HG02678 (cell line): ENCODE results near the gene ABHD14A.
A peak's percentile ranks its signal among the peaks of the same experiment; 100 is the strongest.

Experiments
- ATAC-seq: cut with Tn5 transposase; IDR thresholded peaks from one replicate; pipeline ENCODE4 v1.9.1; 2021; ENCODE audit warnings: mild to moderate bottlenecking, moderate library complexity; ENCODE audit not compliant: unreplicated experiment

Gene ABHD14A

DNA sequence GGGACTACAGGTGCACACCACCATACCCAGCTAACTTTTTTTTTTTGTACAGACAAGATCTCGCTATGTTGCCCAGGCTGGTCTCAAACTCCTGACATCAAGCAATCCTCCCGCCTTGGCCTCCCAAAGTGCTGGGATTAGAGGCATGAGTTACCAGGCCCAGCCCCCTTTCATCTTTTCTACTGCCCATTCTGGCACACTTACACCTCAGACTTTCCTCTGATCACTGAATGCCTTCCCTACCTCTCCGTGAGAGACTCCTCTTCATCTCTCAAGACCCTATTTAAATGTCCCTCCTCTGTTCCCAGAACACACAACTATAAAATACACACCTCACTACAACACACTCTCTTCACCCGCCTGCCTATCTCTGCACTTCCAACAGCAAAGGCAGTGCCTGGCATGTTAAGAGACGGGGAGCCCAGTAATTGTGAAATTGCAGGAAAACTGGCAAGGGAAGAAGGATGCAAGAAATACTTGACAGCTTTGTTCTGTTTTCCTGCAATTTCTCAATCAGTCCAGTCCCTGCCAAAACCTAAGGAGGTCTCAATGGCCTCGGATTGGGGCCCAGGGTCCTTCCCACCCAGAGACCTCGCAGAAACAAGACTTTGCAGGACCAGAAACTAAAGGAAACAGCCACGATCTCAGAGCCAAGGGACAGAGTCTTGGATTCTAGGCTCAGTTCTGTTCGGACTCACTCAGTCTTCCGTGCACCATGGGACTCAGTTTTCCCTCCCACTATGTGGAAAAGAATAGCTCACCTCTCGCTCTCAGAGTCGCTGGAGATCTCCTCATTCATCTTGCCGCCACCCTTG, 34.0 kb upstream of the ABHD14A start:
- ATAC-seq, result no peak

DNA sequence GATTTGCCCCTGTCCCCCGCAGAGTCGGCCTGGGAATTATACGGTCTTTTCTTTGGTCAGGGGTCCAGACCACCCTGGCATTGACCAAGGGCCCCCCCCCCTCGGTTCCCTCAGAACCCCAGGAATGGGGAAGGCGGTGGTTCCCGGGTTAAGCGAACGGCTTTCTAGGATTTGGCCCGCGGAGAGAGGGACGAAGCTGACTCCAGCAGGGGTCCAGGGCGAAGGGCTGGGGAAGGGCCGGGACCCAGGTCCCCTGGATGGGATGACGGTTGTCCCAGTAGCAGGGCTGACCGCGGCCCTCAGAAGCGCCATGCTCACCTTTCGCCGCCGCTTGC, 33.4 kb upstream of the ABHD14A start:
- no peak for ATAC-seq

DNA sequence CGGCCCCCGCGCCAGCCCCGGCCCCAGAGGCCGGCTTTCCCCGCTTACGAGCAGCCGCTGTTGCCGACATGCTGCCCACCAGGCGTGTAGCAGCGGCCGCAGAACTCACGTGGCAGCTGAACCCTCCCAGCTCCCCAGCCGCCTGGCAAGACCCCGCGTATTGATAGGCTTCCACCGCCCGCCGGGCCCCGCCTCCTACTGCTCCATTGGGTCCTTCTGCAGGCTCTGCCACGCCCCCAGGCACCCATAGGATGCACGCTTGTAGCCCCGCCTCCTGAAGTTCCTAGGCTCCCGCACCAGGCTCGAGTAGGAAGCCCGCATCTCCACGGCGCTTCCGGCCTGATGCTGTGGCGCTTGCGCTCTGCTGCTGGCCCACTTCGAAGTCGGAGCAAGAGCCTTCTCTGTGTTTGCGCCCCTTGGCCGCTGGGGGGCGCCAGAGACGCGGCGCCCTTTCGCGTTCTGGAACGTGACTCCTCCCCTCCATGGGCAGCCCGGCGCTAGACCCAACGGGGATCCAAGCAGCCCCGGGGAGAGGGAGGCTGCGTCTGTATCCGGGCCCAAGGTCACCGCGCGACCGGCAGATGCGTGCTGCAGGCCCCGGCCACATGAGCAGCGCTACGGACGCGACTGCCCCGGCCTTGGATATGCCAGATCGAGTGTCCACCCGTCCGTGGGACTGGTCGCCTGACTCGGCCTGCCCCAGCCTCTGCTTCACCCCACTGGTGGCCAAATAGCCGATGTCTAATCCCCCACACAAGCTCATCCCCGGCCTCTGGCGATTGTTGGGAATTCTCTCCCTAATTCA, 32.9 kb upstream of the ABHD14A start, which contains the start of the genes PARP3 and RRP9:
PARP3 (plus strand) TSS at position 566 of the 805 bp plus-strand sequence. CDS start 993 bp downstream, outside the sequence.
RRP9 (minus strand) TSS at position 107 of the 805 bp plus-strand sequence; CDS start at position 70, 37 bp downstream.
- peak; percentile 90 for ATAC-seq

DNA sequence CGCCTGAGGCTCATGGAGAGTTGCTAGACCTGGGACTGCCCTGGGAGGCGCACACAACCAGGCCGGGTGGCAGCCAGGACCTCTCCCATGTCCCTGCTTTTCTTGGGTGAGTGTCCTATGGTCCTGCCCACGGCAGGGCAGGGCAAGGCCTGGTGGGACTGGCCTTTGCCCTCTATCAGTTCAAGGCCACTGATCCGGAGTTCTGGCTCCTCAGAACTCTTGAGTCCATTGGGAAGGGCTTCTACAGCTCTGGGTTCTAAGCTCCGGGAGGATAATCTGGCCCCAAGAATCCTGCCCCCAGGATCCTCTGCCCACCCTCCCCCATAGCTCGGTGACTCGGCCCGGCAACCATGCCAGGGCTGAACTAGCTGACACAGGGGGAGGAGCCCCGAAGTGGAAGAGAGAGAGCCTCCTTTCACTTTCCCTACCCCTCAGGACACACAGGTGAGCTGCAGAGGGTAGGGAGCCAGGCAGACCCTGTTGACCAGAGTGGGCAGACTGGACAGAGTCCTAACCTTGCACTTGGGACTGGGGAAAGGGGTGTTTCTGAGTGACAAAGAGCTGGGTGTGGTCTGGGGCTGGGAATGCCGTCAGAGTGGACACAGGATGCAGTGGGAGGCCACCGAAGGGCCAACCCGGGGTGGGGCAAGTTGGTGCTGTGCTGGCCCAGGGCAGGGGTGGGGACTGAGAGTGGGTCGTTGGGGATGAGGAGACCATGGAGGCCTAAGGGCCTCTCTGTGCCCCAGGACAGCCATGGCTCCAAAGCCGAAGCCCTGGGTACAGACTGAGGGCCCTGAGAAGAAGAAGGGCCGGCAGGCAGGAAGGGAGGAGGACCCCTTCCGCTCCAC, 32.0 kb upstream of the ABHD14A start:
- ATAC-seq, result no peak

DNA sequence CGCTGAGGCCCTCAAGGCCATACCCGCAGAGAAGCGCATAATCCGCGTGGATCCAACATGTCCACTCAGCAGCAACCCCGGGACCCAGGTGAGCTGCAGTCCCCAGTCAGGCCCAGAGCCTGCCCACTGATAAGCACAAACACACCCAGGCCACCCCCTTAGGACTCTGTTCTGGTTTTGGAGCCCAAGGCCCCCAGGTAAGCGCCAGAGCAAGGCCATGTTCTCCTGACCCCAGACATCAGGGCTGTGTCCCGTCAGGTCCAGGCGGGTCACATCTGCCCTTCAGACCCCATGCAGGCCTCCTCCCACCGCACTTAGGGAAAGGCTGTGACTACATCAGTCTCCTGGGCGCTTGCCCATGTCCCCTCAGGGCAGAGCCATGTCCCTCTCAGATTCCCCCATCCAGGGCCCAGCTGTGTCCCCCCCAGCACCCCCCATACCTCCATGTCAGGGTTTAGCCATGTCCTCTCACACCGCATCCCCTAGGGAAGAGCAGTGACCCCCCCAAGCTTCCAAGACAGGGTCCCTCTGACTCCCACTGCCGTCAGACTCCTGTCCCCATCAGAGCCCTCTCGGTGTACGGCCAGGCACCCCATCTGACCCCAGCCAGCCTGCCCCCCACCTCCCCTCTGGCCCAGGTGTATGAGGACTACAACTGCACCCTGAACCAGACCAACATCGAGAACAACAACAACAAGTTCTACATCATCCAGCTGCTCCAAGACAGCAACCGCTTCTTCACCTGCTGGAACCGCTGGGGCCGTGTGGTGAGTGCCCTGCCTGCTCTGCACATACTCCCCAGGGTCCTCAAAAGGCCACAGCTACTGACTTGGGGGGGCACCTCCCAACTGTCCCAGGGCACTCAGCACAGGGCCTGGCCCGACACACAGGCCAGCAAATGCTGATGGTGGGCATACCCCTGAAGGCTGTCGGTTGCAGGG, 31.1 kb upstream of the ABHD14A start:
- ATAC-seq, result no peak

DNA sequence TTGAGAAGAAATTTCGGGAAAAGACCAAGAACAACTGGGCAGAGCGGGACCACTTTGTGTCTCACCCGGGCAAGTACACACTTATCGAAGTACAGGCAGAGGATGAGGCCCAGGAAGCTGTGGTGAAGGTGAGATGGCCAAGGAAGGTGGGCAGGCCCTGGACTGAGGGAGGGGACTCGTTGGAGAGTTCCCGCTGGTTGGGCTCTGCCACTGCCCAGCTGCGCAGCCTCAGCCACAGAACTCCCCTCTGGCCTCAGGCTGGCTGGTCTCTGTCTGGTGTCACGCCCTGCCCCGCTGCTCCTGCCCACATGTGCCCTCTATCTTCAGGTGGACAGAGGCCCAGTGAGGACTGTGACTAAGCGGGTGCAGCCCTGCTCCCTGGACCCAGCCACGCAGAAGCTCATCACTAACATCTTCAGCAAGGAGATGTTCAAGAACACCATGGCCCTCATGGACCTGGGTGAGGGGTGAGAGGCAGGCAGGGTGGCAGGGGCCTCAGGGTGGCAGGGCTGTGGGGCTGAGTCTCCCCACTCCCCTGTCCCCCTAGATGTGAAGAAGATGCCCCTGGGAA, 30.3 kb upstream of the ABHD14A start:
- no peak for ATAC-seq

DNA sequence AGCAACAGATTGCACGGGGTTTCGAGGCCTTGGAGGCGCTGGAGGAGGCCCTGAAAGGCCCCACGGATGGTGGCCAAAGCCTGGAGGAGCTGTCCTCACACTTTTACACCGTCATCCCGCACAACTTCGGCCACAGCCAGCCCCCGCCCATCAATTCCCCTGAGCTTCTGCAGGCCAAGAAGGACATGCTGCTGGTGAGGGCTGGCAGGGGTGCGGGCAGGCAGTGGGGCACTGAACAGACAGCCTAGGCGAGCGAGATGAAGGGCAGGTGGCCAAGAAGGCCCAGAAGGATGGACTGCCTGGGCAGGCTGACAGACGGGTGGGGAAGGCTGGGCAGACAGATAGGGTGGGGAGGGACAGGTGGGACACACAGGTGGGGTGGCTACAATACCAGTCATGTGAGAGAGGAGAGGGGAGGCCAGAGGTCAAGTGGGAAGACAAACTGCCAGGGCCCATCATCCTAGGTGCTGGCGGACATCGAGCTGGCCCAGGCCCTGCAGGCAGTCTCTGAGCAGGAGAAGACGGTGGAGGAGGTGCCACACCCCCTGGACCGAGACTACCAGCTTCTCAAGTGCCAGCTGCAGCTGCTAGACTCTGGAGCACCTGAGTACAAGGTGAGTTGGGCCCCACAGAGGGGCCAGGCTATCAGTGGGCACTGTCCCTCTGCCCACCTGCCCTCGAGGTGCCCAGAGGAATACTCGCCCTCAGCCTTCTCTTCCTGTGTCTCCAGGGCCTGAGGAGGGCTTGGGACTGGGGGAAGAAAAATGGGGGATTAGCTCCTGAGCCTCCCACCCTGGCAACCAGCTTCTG, 29.6 kb upstream of the ABHD14A start:
- no peak for ATAC-seq

DNA sequence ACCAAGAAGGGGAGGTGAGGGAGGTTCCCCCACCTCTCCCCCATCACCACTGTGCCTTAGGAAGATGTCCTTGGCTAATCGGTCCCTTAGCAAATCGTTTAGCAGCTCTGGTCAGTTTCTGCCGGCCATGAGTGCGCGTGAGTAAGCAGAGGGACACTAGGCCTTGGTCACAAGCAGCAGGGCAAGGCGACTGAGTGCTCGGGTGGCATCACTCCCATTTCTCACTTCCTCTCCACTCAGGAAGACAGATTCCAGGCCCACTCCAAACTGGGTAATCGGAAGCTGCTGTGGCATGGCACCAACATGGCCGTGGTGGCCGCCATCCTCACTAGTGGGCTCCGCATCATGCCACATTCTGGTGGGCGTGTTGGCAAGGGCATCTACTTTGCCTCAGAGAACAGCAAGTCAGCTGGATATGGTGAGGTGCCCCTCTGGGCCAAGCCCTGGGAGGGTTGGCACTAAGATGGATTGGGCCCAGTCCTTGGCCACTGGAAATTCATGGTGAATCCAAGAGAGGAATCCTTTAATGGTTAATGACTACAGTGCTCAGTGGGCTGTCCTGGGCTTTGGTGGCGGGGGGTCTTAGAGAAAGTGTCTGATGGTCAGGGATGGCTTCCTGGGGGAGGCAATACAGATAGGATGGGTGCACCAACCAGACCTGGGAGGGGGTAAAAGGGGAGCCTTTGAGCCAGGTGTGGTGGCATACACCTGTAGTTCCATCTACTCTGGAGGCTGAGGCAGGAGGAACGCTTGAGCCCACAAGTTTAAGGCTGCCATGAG, 28.7 kb upstream of the ABHD14A start:
- ATAC-seq, result no peak

DNA sequence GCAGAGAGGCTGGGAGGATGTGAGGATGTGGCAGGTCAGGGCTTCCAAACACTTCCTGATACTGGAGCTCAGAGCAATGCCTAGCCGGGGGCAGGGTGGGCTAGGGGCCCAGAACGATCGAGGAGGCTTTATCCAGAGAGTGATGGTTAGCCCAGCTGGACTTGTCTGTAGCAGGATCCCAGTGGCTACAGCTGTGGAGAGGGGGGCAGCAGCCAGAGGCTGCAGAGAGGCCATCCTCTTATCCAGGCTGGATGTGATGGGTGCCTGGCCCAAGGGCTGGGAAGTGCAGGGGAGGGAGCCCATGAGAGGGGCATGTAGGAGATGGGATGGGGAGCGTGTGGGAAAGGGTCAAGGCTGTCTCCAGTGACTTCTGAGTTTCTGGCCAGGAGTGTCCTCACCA, 28.1 kb upstream of the ABHD14A start:
- ATAC-seq, result no peak

DNA sequence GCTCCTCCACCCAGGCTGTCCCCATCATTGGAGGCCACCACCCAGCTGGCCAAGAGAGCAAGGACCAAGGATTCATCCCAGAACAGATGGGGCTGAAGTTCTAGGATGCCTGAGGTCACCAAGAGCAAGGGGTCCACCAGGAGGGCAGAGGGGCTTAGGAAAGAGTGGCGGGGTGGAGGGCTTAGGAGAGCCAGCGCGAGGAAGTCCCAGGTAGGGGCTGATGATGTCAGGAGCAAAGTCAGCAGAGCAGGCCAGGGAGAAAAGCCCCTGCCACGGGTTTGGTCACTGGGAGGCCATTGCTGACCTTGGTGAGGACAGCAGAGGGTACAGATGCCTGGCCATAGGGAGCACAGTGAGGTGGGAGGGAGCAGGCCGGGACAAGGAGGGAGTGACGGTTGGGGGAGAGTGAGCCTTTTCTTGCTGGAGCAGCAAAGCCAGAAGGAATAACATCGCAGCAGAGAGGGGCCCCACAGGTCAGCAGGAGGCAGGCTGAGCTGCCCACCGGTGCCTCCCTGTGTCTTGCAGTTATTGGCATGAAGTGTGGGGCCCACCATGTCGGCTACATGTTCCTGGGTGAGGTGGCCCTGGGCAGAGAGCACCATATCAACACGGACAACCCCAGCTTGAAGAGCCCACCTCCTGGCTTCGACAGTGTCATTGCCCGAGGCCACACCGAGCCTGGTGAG, 27.5 kb upstream of the ABHD14A start:
- ATAC-seq, result no peak

DNA sequence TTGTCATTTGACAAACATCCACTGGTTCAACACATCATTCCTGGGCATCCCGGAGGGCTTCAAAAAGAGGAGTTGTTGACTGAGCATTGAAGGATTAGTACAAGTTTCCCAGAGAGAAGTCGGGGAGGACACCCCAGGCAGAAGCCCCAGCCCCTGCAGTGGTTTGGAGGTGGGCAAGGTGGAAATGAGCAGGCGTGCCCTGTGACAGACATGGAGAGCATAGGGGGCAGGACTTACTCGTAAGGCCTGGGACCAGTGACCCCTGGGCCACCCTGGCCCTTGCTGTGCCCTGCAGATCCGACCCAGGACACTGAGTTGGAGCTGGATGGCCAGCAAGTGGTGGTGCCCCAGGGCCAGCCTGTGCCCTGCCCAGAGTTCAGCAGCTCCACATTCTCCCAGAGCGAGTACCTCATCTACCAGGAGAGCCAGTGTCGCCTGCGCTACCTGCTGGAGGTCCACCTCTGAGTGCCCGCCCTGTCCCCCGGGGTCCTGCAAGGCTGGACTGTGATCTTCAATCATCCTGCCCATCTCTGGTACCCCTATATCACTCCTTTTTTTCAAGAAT, 26.8 kb upstream of the ABHD14A start:
- ATAC-seq, result no peak

DNA sequence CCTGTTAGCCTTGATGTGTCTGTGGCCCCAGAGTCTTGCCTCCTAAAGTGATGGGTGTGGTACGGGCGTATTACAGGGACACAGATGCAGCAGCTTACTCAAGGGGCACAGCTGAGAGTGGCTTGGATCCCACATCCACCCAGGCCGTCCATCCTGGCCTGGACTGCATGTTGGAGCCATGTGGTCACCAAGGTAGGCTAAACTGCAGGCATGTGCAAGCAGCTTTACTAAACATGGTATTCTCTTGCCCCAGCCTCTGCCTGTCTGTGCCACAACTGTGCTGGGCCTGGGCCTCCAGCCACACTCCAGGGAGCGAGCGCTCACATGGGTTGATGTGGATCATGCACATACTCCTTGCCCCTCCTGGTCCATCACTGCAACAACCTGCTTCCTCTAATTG, 25.7 kb upstream of the ABHD14A start:
- no peak for ATAC-seq

DNA sequence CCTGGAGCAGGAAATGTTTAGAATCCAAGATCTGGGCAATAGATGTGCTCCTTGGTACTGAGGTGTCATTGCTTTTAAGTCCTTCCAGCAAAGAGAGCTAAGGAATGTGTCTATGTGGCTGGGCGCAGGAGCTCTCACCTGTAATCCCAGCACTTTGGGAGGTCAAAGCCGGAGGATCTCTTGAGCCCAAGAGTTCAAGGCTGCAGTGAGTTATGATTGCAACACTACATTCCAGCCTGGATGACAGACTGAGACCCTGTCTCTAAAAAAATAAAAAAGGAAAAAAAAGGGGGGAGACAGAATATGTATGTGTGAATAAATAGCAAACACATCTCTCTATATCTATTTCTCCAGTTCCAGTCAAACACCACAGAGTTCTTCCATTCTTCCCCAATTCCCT, 24.0 kb upstream of the ABHD14A start:
- no peak for ATAC-seq

DNA sequence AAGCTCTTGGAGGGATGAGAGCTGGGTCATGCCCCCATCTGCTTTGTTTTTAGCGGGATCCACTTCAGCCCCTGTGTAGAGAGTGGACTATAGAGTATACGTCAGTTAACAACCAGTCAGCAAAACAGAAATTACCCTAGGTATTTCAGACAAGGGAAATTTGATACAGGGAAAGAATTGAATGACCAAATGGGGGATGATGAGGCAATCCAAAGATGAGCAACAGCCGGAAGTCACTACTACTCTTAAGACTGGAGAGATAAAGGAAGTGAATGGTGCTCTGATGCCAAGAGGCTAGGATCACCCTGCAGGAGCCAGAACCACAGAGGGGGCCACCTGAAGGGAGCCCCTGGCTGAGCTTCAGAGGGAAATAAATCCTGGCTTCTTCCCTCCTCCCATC, 21.4 kb upstream of the ABHD14A start:
- ATAC-seq, result no peak

DNA sequence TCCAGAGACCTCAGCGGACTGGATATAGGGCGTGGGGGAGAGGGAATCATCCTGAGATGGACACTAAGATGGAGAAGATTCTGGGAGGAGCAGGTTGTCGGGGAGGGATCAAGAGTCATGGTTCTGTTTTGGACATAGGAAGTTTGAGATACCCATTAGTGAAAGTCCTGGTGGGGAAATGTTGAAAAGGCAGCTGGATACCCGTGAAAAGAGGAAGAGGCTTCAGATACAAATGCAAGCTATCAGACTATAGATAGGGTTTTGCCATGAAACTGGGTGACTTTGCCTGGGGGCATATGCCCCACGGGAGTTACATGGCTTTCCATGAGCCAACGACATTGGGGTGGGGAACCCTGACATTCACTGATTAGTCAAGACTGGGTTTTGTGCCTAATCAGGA, 20.8 kb upstream of the ABHD14A start:
- ATAC-seq, result no peak

DNA sequence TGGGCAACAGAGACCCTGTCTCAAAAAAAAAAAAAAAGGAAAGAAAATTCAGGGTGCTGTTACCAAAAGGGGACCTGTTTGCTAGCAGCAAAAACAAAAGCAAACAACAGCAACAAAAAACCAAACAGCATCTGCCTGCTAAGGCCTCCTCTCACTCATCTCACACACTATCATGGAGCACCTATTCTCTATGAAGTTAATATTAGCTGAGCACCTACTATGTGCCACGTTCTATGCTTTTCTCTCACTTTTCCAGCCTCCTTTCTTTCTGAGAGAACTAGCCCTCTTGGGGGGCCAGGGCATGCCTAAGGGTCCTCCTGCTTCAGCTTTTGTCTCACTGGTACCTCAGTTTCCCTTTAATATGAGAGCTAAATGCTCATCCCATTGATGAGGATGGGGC, 20.2 kb upstream of the ABHD14A start:
- ATAC-seq, result no peak

DNA sequence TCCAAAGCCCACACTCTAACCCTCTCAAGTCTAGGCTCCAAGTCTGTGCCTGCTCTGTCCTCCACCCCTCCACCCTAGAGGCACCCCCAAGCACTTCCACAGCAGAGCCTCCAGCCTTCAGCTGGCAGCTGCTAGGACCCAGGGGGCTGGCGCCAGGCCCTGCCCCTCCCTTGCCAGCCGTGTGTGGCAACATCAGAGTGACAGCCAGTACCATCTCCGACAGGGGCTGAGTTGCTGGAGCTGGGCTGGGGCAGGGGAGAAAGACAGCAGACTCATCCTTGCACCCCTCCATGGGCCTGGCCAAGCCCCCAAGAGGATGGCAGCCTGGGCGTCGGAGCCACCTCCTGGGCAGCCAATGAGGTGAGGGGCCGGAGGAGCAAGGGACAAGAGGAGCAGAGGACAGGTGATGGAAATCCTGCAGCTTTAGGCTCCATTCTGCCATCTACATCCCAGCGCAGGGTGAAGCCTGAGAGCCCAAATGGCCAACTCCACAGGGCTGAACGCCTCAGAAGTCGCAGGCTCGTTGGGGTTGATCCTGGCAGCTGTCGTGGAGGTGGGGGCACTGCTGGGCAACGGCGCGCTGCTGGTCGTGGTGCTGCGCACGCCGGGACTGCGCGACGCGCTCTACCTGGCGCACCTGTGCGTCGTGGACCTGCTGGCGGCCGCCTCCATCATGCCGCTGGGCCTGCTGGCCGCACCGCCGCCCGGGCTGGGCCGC, 19.5 kb upstream of the ABHD14A start, which contains the start of gene GPR62:
GPR62 (plus strand) TSS at position 207 of the 718 bp plus-strand sequence; CDS start at position 479, 272 bp downstream.
- no peak for ATAC-seq
